Measurements from ENCODE around the gene EFNA5.
"Not testable (repeated sequence)": the region's sequence is repeated elsewhere in the genome, so short reads cannot be mapped to it uniquely, and the experiment has no call there.

EFNA5 gene

DNA sequence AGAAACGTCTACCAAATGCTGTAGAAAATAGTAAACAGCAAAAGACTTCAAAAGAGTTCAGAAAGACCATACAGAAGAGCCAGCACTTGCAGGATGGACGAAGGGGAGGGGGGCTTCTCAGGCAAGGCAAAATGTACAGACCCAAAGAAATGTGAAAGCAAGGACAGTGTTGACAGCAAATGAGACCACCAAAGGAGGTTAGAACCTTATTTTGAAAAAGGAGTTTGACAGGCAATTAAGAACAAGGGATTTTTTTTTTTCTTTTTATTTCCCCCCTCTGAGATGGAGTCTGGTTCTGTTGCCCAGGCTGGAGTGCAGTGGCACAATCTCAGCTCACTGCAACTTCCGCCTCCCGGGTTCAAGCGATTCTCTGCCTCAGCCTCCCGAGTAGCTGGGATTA lies 223.2 kb downstream of the EFNA5 start:
- DNase-seq = no peak

GRCh38 chr5:107446972-107447371 lies 223.8 kb downstream of the EFNA5 start:
- no peak for DNase-seq

DNA sequence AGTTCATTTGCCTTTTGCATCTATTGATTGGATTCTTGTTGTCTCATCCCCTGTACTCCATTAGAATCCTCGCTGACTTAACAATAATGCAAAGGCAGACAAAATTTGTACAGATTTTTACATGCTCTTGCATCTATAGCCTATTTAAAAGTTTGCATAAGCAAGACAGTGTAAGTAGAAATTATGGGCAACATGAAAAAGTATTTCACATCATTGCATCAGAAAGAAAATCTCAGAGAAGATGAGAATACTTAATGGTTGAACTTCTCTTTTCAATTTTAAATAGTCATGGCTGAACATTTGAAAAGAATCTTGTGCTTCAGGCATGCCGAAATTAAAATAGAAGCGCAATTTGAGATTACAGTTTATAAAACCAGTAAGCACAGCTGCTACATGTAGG lies 226.4 kb downstream of the EFNA5 start:
- no peak for DNase-seq

DNA sequence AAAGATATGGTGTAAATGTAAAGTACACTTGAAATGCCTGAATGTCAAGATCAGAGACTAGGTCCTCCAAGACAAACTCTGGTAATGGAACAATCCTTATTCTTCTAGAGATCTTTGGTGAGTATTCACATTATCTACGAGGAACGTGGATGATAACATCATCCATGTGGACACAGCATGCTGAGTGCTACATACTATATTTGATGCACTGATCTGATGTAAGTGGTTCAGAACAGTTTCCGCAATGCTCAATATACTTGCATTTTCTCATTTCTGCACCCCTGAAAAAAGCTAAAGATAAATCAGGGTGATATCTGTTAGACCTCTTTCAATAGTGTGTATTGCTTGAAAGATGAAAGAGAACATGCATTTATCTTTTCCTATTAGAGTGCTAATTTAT lies 226.8 kb downstream of the EFNA5 start:
- no peak for DNase-seq

DNA sequence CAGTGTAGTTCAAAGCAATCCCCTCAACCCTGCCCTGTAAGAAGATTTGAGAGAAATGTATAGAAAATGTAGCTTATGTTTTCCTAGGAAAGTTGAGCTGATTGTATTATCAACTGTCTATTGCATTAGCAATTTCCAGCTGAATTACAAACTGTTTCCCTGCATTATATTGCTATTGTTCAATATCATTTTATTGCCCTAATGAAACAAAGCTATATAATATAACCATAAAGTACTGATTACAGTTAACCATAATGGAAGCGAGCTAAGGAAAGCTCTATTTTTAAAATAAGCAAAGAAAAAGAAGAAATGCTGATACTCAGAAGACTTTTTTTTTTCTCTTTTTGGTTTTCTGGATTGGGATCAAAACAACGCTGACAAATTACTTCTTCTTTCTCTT lies 228.3 kb downstream of the EFNA5 start:
- no peak for DNase-seq

GRCh38 chr5:107439832-107440231 lies 230.9 kb downstream of the EFNA5 start:
- no peak for DNase-seq

DNA sequence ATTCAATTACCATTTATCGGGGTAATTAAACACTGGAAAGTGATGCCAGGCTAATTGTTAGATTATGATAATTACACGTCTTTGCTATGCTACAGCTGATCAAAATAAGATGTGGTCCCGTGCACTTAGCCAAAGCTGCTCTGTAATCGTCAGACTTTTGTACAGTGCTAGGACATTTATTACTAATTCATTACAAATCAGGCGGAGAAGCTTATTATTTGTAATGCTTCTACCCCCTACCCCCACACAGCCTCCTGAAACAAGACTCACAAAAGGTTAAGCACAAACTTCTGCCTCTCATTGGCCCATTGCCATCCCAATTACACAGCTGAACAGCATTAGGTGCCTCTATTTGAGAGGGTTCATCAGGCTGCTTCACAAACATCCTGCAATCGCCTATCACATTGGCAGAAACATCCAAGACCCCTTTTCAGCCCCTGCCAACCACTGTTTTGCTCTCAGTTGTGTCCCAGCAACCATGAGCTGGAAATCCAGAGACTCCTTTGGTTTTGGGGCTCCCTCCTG lies 232.7 kb downstream of the EFNA5 start:
- DNase-seq = no peak

GRCh38 chr5:107437154-107437553 lies 233.6 kb downstream of the EFNA5 start:
- no peak for DNase-seq

DNA sequence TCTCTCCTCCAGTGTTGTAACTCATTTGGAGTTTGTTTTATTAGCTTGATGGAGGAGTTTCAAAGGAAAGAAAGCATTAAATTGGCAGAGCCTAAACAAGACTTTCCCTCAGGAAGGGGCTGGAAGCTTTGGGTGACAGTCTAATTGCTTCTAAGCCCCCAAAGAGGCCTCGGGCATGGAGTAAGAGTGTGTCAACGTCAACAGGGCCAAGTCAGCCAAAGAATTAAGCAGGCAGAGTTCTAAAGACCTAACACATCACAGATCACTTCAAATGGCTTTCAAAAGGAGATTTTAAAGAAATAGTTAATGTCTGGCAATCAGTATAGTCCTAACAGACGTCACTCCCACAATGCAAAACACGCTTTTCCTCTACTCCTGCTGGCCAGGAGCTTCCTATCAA lies 234.5 kb downstream of the EFNA5 start:
- no peak for DNase-seq

DNA sequence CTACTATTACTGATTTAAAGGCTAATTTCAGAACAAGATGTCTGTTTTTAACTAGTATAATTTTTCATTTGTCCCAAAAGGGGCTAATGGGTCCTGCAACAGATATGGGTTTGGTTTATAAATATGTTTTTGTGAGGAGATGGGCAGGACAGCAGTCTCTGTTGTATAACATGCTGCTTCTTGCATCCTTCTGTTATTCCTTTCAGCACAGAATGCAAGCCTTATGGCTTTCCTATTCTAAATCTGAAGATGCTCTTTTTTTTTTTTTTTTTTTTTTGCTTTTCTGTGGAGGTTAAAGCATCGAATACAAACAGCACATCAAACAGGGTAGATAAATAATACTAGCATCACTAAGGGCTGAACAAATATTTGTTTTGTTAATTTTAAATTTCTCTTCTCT lies 235.7 kb downstream of the EFNA5 start:
- no peak for DNase-seq

- DNase-seq = not testable (repeated sequence)
Measured at GRCh38 chr5:107433646-107434045, 237.1 kb downstream of the EFNA5 start.

- no peak for DNase-seq
Measured at GRCh38 chr5:107431998-107432397, 238.7 kb downstream of the EFNA5 start.

- DNase-seq = no peak
Measured at GRCh38 chr5:107431536-107431935, 239.2 kb downstream of the EFNA5 start.

GRCh38 chr5:107430071-107430625 lies 240.6 kb downstream of the EFNA5 start:
- DNase-seq = no peak

GRCh38 chr5:107428303-107428813 lies 242.4 kb downstream of the EFNA5 start:
- DNase-seq = no peak

- DNase-seq = no peak
Measured at GRCh38 chr5:107426872-107427271, 243.9 kb downstream of the EFNA5 start.

DNA sequence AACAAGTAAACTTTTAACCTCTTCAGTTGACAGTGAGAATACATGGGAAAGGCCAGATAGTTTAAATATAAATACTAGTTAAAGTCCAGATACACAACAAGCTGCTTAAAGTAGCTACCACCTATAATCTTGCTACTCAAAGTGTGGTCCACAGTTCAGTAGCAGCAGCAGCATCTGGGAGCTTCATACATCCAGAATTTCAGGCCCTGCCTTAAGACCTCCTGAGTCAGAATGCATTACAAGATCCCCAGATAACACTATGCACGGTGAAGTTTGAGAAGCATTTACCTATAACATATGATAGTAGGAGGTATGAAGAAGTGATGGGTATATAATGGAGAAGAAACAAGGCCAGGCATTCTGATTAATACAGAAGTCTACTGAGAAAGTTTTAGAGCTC lies 244.5 kb downstream of the EFNA5 start:
- no peak for DNase-seq

- DNase-seq = no peak
Measured at GRCh38 chr5:107425541-107426031, 245.2 kb downstream of the EFNA5 start.

DNA sequence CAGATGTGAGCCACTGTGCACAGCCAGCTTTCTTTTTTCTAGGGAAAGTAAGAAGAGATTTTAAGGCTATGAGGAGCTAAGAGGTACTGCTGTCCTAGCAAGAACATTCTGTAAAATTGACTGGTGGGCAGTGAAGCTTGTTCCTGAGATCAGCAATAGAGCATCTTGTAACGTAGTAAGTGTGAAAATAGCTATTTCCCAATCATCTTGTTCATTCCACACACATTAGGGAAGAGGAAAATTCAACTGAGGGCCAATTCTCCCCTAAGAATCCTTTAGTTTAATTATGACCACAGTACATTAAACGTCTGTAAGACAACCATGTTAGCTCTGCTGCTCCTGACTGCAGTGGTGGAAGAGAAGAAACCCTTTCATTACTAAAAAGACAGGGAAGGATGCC lies 246.2 kb downstream of the EFNA5 start:
- no peak for DNase-seq

DNA sequence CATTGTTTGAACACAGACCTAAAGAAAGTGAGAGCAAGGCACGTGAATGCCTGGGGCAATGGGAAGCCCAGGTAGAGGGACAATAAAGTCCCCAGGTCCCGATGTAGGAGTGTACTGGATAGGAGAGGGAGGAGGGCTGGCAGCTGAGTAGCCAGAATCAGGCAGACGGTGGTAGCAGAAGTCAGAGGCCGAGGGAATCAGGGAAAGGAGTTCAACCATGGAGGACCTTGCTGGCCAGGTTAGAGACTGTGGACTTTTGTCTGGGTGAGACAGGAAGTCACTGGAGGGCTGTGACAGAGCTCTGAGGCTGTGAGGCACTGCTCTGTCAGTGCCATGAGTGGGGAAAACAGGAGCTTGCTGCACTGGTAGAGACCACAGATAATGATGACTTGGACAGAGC lies 248.2 kb downstream of the EFNA5 start:
- DNase-seq = no peak

DNA sequence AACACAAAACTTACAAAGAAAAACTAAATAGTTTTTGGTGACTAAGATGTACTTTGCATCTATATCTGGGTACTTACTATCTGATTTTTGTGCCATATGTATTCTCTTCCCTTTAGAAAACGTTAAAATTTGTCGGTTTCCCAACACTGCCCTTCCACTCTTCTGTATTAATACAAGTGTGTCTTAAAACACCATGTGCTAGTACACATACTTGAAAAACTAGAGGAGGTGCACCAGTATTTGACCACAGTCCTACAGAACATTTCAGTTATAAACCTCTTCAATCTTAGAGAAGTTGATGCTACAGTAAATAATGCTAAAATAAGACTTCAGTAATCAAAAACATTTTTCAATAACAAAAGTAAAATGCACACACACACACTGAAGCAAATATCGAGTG lies 251.2 kb downstream of the EFNA5 start:
- DNase-seq = no peak

- peak in 1 of 2 experiments; percentile 2 for DNase-seq
Measured at GRCh38 chr5:107418902-107419301, 251.8 kb downstream of the EFNA5 start.

GRCh38 chr5:107418071-107418470 lies 252.7 kb downstream of the EFNA5 start:
- DNase-seq = no peak

- DNase-seq = no peak
Measured at GRCh38 chr5:107415762-107416161, 255.0 kb downstream of the EFNA5 start.

DNA sequence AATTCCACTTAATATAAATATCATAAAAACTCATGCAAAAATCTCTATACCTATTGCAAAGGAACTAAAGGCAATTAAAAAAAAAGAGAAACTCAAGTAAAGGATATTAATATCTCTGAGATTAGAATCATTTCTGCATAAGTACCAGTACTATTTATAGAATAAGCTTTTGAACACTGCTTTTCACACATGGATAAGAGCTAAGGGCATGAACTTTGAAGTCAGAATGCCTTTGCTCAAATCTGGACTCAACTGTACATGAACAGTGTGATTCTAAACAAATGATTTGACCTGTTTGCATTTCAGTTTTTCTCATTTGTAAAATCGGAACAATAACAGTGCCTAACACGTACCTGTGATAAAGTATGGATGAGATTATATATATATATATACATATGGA lies 255.9 kb downstream of the EFNA5 start:
- no peak for DNase-seq
